Gastroesophageal sphincter (tissue), 3 donors: ENCODE results near the gene TOMM22.

Experiments
- POLR2A ChIP-seq, 2 donors: fragments of 450-650 bp; IDR thresholded peaks; one replicate each; pipeline ENCODE4 v1.6.1; 2017; ENCODE audit warnings: antibody characterized with exemption in 2 of 2, mild to moderate bottlenecking in 2 of 2, moderate library complexity in 1 of 2
- TF ChIP-seq, protein P1 (sequence below), 4 experiments: fragments of 200-600 bp in 2 of 4; fragments of 450-650 bp in 2 of 4; sonication (generic) in 1 of 4; IDR thresholded peaks; one replicate each; pipeline ENCODE4 v1.5.1; 2017 to 2019; ENCODE audit warnings: antibody characterized with exemption in 4 of 4, mild to moderate bottlenecking in 2 of 4, moderate library complexity in 2 of 4

DNA sequence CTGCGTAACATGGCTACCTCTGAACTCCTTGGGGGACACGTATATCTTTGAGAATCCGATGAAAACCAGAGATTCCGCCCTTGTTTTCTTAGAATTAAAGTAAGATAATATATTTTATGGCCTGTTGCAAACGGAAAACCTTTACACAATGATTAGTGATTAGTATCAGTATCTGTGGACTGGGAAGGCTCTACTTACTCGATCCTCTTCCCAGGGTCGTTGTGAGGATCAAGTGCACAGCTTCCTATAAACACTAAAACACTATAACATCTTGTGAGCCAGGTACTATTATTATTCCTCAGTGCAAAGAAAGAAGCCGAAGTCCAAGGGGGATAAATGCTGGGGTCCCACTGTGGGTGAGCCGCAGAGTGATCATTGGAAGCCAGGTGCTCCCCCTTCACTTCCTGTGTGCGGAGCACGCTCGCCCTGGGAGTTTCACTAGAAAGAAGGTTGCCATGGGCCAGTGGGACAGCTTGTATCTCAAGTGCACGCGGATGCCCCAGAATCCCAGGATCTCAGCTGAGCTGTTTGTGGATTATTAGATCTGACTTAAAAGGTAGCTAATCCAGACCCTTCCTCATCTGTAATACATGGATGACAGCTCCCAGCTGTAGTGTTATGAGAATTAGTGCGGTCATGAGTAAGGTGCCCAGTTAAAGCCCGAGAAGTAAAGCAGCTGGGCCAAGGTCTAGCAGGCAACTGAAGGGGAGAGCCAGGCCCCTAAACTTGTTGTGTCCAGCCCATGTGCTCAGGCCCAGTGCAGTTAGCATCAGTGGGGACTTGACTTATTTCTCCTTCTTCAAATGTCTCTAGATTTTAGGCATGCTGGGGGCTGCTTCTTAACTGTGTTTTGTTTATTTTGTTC is 24.5 kb upstream of the TOMM22 start:
- TF ChIP-seq, protein P1, sequence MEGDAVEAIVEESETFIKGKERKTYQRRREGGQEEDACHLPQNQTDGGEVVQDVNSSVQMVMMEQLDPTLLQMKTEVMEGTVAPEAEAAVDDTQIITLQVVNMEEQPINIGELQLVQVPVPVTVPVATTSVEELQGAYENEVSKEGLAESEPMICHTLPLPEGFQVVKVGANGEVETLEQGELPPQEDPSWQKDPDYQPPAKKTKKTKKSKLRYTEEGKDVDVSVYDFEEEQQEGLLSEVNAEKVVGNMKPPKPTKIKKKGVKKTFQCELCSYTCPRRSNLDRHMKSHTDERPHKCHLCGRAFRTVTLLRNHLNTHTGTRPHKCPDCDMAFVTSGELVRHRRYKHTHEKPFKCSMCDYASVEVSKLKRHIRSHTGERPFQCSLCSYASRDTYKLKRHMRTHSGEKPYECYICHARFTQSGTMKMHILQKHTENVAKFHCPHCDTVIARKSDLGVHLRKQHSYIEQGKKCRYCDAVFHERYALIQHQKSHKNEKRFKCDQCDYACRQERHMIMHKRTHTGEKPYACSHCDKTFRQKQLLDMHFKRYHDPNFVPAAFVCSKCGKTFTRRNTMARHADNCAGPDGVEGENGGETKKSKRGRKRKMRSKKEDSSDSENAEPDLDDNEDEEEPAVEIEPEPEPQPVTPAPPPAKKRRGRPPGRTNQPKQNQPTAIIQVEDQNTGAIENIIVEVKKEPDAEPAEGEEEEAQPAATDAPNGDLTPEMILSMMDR (IDR thresholded peaks at IDR 0.05), result no peak
- no peak for TF ChIP-seq POLR2A (IDR thresholded peaks at IDR 0.05)
